ENCODE results near the gene MRPL14.

The MRPL14 gene

GRCh38 chr6:44127186-44128019 is at the start of gene MRPL14, which contains the start of gene TMEM63B:
TSS of gene MRPL14 (minus strand) at chr6:44127452. CDS start at chr6:44116611, 10,841 bp downstream.
TSS of gene TMEM63B (plus strand) at chr6:44127554. CDS start at chr6:44134585, 7,031 bp downstream.
- DNase-seq = peak; percentile 87

GRCh38 chr6:44176130-44176761 is 49.0 kb upstream of the MRPL14 start:
- no peak for DNase-seq

GRCh38 chr6:44172731-44173500 is 45.7 kb upstream of the MRPL14 start:
- peak; percentile 77 for DNase-seq

- no peak for DNase-seq
These were observed 44.8 kb upstream of the MRPL14 start for GRCh38 chr6:44171899-44172546.

- no peak for DNase-seq
These were observed 42.8 kb upstream of the MRPL14 start for GRCh38 chr6:44169886-44170570.

- DNase-seq = no peak
These were observed 41.9 kb upstream of the MRPL14 start for GRCh38 chr6:44169154-44169553.

- no peak for DNase-seq
These were observed 40.3 kb upstream of the MRPL14 start for GRCh38 chr6:44167567-44167966.

GRCh38 chr6:44166591-44167184 is 39.4 kb upstream of the MRPL14 start:
- DNase-seq = no peak

GRCh38 chr6:44166116-44166515 is 38.9 kb upstream of the MRPL14 start:
- no peak for DNase-seq

GRCh38 chr6:44162876-44163625 is 35.8 kb upstream of the MRPL14 start:
- no peak for DNase-seq

GRCh38 chr6:44161997-44162338 is 34.7 kb upstream of the MRPL14 start:
- DNase-seq = no peak

GRCh38 chr6:44158770-44159228 is 31.5 kb upstream of the MRPL14 start, which contains the start of gene CAPN11:
TSS of gene CAPN11 (plus strand) at chr6:44158820. CDS start at chr6:44158849, 29 bp downstream.
- DNase-seq = no peak

- DNase-seq = no peak
These were observed 29.9 kb upstream of the MRPL14 start for GRCh38 chr6:44157152-44157521.

GRCh38 chr6:44156494-44157151 is 29.4 kb upstream of the MRPL14 start:
- DNase-seq = no peak

- DNase-seq = no peak
These were observed 26.8 kb upstream of the MRPL14 start for GRCh38 chr6:44154067-44154466.

- no peak for DNase-seq
These were observed 25.3 kb upstream of the MRPL14 start for GRCh38 chr6:44152533-44152932.

GRCh38 chr6:44152109-44152461 is 24.8 kb upstream of the MRPL14 start:
- no peak for DNase-seq

- peak; percentile 77 for DNase-seq
These were observed 24.3 kb upstream of the MRPL14 start for GRCh38 chr6:44151348-44152108.

- DNase-seq = no peak
These were observed 23.2 kb upstream of the MRPL14 start for GRCh38 chr6:44150317-44150917.
